H1 (cell line): ENCODE results near the gene STRA8. TPM values are rescaled to one million over a fixed set of nuclear protein-coding genes. Genes with fewer than 3 reads are reported as not detected.

Experiments used
- CHD2 ChIP-seq: IDR thresholded peaks from 2 replicates; pipeline ENCODE4 v1.6.1; 2012; ENCODE audit warnings: low read length, improper control_type of control experiment
- KDM1A ChIP-seq: fragments of 200-600, 300-600 bp; sonication (generic); IDR thresholded peaks from 2 replicates; pipeline ENCODE4 v1.7.1; 2016; ENCODE audit warnings: mild to moderate bottlenecking, low read length, borderline replicate concordance
- MAFK ChIP-seq: IDR thresholded peaks from 2 replicates; pipeline ENCODE4 v1.6.1; 2012; ENCODE audit warnings: low read depth, mild to moderate bottlenecking, improper control_type of control experiment, low read length
- POU5F1 ChIP-seq: IDR thresholded peaks from 2 replicates; pipeline ENCODE4 v1.6.1; 2011; ENCODE audit warnings: low read depth, mild to moderate bottlenecking, low read length, moderate library complexity
- SAP30 ChIP-seq: fragments of 300-600 bp; sonication (generic); IDR thresholded peaks from 2 replicates; pipeline ENCODE4 v1.7.1; 2012; ENCODE audit warnings: low read length, moderate library complexity, mild to moderate bottlenecking, inconsistent platforms; ENCODE audit not compliant: insufficient read depth, insufficient replicate concordance
- polyA plus RNA-seq, 7 experiments: library from polyadenylated mRNA; depleted of rRNA in 3 of 7; stranded (reverse) in 5 of 7; unstranded in 2 of 7; fragments of >200 nt in 5 of 7; fragments of 200-250 nt in 2 of 7; gene quantifications; 1 replicate in 5 of 7; 2 replicates in 1 of 7; 4 replicates in 1 of 7; pipeline versions ENCODE4 v1.2.1 to v1.2.3, GENCODE V29; 2011 to 2013; ENCODE audit warnings: missing spikeins in 2 of 7, mixed read lengths in 2 of 7
- total RNA-seq: library from RNA; stranded (reverse); fragmentation: NEBNext Ultra II Directional; extraction: Animal tissue kit (Norgen Biotek cat#: 25700); gene quantifications from 2 replicates; pipeline ENCODE4 v1.2.1, GENCODE V29; 2021
- TF ChIP-seq, protein P1 (sequence below): fragments of 300-600 bp; sonication (generic); IDR thresholded peaks from 2 replicates; pipeline ENCODE4 v1.7.1; 2012; ENCODE audit warnings: low read length, moderate library complexity, mild to moderate bottlenecking, inconsistent platforms; ENCODE audit not compliant: insufficient replicate concordance
- TF ChIP-seq, protein P2 (sequence below): IDR thresholded peaks from 2 replicates; pipeline ENCODE4 v1.6.1; 2012; ENCODE audit warnings: inconsistent platforms
- TF ChIP-seq, protein P3 (sequence below): IDR thresholded peaks from 2 replicates; pipeline ENCODE4 v1.6.1; 2011; ENCODE audit warnings: low read length, improper control_type of control experiment

Gene STRA8
- total and polyA plus RNA-seq, 2 of the 8 experiments (the other 6 are each of a cell fraction or from before 2014, with no cell fraction given): not detected

DNA sequence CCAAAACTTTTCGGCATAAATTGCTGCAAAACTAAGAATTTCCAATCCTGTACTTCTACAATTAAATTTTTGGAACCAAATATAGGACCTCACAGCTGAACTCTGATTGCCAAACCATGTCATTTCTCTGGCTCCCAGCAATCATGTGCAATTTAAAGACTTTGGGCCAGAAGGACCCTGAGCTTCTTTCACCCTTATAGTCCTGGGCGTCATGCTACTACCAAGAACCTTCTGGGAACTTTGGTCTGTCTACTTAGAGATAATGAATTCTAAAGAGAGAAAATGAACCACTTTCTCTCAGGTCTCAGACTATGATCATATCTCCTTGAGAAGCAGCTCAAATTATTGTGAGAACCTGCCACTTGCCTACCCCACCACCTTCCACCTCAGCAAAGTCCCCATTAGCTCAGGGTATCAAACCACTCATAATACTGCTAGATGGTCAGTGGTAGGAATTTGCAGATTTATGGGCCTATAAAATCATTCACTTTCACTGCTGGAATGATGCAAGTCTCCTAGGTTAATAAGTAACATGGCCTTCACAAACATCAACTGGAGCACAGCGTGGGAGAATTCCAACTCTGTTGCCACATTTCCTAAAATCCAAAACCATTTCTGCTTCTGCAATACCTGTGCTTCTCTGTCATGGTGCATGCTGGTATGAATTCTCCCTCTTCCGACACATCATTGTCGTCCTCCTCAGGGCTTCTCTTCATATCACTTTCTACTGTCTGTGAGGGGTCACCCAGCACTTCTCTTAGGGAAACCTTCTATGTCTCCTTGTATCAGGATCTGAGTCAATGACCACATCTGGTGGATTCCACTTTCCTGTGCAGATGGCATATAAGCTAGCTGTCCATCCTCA, 15.8 kb upstream of the STRA8 start (continued):
- TF ChIP-seq, protein P1, sequence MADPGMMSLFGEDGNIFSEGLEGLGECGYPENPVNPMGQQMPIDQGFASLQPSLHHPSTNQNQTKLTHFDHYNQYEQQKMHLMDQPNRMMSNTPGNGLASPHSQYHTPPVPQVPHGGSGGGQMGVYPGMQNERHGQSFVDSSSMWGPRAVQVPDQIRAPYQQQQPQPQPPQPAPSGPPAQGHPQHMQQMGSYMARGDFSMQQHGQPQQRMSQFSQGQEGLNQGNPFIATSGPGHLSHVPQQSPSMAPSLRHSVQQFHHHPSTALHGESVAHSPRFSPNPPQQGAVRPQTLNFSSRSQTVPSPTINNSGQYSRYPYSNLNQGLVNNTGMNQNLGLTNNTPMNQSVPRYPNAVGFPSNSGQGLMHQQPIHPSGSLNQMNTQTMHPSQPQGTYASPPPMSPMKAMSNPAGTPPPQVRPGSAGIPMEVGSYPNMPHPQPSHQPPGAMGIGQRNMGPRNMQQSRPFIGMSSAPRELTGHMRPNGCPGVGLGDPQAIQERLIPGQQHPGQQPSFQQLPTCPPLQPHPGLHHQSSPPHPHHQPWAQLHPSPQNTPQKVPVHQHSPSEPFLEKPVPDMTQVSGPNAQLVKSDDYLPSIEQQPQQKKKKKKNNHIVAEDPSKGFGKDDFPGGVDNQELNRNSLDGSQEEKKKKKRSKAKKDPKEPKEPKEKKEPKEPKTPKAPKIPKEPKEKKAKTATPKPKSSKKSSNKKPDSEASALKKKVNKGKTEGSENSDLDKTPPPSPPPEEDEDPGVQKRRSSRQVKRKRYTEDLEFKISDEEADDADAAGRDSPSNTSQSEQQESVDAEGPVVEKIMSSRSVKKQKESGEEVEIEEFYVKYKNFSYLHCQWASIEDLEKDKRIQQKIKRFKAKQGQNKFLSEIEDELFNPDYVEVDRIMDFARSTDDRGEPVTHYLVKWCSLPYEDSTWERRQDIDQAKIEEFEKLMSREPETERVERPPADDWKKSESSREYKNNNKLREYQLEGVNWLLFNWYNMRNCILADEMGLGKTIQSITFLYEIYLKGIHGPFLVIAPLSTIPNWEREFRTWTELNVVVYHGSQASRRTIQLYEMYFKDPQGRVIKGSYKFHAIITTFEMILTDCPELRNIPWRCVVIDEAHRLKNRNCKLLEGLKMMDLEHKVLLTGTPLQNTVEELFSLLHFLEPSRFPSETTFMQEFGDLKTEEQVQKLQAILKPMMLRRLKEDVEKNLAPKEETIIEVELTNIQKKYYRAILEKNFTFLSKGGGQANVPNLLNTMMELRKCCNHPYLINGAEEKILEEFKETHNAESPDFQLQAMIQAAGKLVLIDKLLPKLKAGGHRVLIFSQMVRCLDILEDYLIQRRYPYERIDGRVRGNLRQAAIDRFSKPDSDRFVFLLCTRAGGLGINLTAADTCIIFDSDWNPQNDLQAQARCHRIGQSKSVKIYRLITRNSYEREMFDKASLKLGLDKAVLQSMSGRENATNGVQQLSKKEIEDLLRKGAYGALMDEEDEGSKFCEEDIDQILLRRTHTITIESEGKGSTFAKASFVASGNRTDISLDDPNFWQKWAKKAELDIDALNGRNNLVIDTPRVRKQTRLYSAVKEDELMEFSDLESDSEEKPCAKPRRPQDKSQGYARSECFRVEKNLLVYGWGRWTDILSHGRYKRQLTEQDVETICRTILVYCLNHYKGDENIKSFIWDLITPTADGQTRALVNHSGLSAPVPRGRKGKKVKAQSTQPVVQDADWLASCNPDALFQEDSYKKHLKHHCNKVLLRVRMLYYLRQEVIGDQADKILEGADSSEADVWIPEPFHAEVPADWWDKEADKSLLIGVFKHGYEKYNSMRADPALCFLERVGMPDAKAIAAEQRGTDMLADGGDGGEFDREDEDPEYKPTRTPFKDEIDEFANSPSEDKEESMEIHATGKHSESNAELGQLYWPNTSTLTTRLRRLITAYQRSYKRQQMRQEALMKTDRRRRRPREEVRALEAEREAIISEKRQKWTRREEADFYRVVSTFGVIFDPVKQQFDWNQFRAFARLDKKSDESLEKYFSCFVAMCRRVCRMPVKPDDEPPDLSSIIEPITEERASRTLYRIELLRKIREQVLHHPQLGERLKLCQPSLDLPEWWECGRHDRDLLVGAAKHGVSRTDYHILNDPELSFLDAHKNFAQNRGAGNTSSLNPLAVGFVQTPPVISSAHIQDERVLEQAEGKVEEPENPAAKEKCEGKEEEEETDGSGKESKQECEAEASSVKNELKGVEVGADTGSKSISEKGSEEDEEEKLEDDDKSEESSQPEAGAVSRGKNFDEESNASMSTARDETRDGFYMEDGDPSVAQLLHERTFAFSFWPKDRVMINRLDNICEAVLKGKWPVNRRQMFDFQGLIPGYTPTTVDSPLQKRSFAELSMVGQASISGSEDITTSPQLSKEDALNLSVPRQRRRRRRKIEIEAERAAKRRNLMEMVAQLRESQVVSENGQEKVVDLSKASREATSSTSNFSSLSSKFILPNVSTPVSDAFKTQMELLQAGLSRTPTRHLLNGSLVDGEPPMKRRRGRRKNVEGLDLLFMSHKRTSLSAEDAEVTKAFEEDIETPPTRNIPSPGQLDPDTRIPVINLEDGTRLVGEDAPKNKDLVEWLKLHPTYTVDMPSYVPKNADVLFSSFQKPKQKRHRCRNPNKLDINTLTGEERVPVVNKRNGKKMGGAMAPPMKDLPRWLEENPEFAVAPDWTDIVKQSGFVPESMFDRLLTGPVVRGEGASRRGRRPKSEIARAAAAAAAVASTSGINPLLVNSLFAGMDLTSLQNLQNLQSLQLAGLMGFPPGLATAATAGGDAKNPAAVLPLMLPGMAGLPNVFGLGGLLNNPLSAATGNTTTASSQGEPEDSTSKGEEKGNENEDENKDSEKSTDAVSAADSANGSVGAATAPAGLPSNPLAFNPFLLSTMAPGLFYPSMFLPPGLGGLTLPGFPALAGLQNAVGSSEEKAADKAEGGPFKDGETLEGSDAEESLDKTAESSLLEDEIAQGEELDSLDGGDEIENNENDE: no peak
- TF ChIP-seq MAFK (no peak), SAP30 (no peak), POU5F1 (no peak), CHD2 (no peak), KDM1A (no peak)
- TF ChIP-seq, protein P2, sequence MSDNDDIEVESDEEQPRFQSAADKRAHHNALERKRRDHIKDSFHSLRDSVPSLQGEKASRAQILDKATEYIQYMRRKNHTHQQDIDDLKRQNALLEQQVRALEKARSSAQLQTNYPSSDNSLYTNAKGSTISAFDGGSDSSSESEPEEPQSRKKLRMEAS: no peak
- TF ChIP-seq, protein P3, sequence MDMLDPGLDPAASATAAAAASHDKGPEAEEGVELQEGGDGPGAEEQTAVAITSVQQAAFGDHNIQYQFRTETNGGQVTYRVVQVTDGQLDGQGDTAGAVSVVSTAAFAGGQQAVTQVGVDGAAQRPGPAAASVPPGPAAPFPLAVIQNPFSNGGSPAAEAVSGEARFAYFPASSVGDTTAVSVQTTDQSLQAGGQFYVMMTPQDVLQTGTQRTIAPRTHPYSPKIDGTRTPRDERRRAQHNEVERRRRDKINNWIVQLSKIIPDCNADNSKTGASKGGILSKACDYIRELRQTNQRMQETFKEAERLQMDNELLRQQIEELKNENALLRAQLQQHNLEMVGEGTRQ: no peak
